Thyroid gland (tissue), 4 donors: Measurements from ENCODE around the gene CKS1B. TPM values are rescaled to one million over a fixed set of nuclear protein-coding genes. Genes with fewer than 3 reads are reported as not detected.

Experiments
- DNase-seq, 2 donors: peaks; one replicate each; pipeline ENCODE4 v3.0.0-alpha.2; 2019
- H3K27ac ChIP-seq, 3 donors: fragments of 200-600 bp; sonication (generic); 1 replicate in 2 of 3; 2 replicates in 1 of 3; pipeline ENCODE4 v1.5.1; 2016 to 2019; ENCODE audit warnings: mild to moderate bottlenecking in 1 of 3, moderate library complexity in 1 of 3
- H3K27me3 ChIP-seq: fragments of 200-600 bp; sonication (generic); one replicate; pipeline ENCODE4 v1.5.1; 2019
- H3K36me3 ChIP-seq, 2 donors: fragments of 200-600 bp; sonication (generic); one replicate each; pipeline ENCODE4 v1.5.1; 2016 to 2019
- H3K4me1 ChIP-seq, 2 donors: fragments of 200-600 bp; sonication (generic); one replicate each; pipeline ENCODE4 v1.5.1; 2017 to 2019
- H3K4me3 ChIP-seq, 3 donors: fragments of 200-600 bp; sonication (generic); replicated peaks in 1 of 3; 1 replicate in 2 of 3; 2 replicates in 1 of 3; pipeline ENCODE4 v1.5.1; 2016; ENCODE audit warnings: mild to moderate bottlenecking in 1 of 3
- H3K9me3 ChIP-seq: fragments of 200-600 bp; sonication (generic); one replicate; pipeline ENCODE4 v1.5.1; 2017
- CTCF ChIP-seq, 6 experiments: fragments of 200-600 bp in 3 of 6; fragments of 450-650 bp in 3 of 6; sonication (generic) in 3 of 6; IDR thresholded peaks; one replicate each; pipeline ENCODE4 v1.5.1; 2016 to 2019; ENCODE audit warnings: antibody characterized with exemption in 6 of 6, mild to moderate bottlenecking in 2 of 6, inconsistent platforms in 1 of 6, moderate library complexity in 1 of 6
- POLR2A ChIP-seq, 2 donors: fragments of 450-650 bp; IDR thresholded peaks; one replicate each; pipeline ENCODE4 v1.6.1; 2017; ENCODE audit warnings: antibody characterized with exemption in 2 of 2, mild to moderate bottlenecking in 2 of 2, moderate library complexity in 1 of 2
- WGBS, 2 donors: methylation state at CpG; one replicate each; pipeline ENCODE4 v1.1.5; 2017; 5-methylcytosine and 5-hydroxymethylcytosine counted together
- intact Hi-C: fragments of 100-400 bp; cut with DNase I; formaldehyde crosslinking; loops from one replicate; pipeline ENCODE4 v1.15.1; 2023
- microRNA-seq: library from miRNA; unstranded; fragments of <30 nt; microRNA quantifications from one replicate; pipeline ENCODE4, GENCODE V29; 2016
- small RNA-seq: library from RNA; depleted of rRNA; stranded (forward); fragments of <200 nt; gene quantifications from one replicate; pipeline ENCODE3, GENCODE V24; 2016
- total RNA-seq, 4 donors: library from RNA; depleted of rRNA; stranded (reverse); fragments of >200 nt; gene quantifications; one replicate each; pipeline ENCODE4 v1.2.3, GENCODE V29; 2016

CKS1B gene
- total RNA-seq, 4 donors from 2014 or later: 14.3 to 29.5 (median 22.6) TPM

GRCh38 chr1:155026154-155026553 is 51.7 kb downstream of the CKS1B start:
- no peak overlapping the region for H3K4me3 ChIP-seq
- 70 to 77% methylated on average over 7 to 9 of the region's 9 CpGs for WGBS, 2 donors
- DNase-seq: no peak
- no peak overlapping the region for H3K27ac ChIP-seq
- intact Hi-C loops: no loop called here
- no peaks in the 10 kb centered on the region for H3K9me3 ChIP-seq
- H3K4me1 ChIP-seq: peaks cover 6% of the 10 kb centered on the region in 2 donors
- TF ChIP-seq CTCF (IDR thresholded peaks at IDR 0.05) (no peak), POLR2A (IDR thresholded peaks at IDR 0.05) (no peak)
- H3K27me3 ChIP-seq: no peaks in the 10 kb centered on the region
- no peaks in the 10 kb centered on the region for H3K36me3 ChIP-seq

- WGBS, 2 donors: 90 to 93% methylated on average over 6 of the region's 6 CpGs
- intact Hi-C loops: no loop called here
- Histone ChIP-seq H3K4me1 (peaks cover 6% of the 10 kb centered on the region in 2 donors), H3K27ac (no peak overlapping the region), H3K27me3 (no peaks in the 10 kb centered on the region), H3K4me3 (no peak overlapping the region), H3K36me3 (no peaks in the 10 kb centered on the region), H3K9me3 (no peaks in the 10 kb centered on the region)
- no peak for DNase-seq
- TF ChIP-seq CTCF (IDR thresholded peaks at IDR 0.05): no peak
- TF ChIP-seq POLR2A (IDR thresholded peaks at IDR 0.05): no peak
These were observed 52.1 kb downstream of the CKS1B start for GRCh38 chr1:155026588-155026987.

Small RNAs within 50 kb of the gene (microRNA-seq; reads per million reads assigned to microRNA genes)
- gene MIR4258: not detected

Small RNAs within 50 kb of the gene (small RNA-seq; reads per million reads assigned to genes)
- gene MIR4258 (not detected), gene RF00017 (not detected)

Other genes starting within 250 kb of the CKS1B start
- 1 to 10 TPM; 3.5 to 5.6 (median 4.4) TPM for gene KCNN3, start 104.4 kb upstream of the CKS1B start, total RNA-seq
- gene PMVK, start 38.0 kb upstream of the CKS1B start, total RNA-seq: 10 to 100 TPM; 15.0 to 28.2 (median 21.2) TPM
- gene PBXIP1, start 18.6 kb upstream of the CKS1B start, total RNA-seq: 100 to 1,000 TPM; 139 to 205 (median 181) TPM
- gene PYGO2, start 12.9 kb upstream of the CKS1B start, total RNA-seq: 10 to 100 TPM; 28.6 to 48.3 (median 42.9) TPM
- gene SHC1, start 3.9 kb upstream of the CKS1B start, total RNA-seq: 100 to 1,000 TPM; 108 to 168 (median 123) TPM
- 10 to 100 TPM; 24.1 to 39.3 (median 31.1) TPM for gene FLAD1, start 8.7 kb downstream of the CKS1B start, total RNA-seq
- not detected for gene LENEP, start 18.9 kb downstream of the CKS1B start, total RNA-seq
- gene ZBTB7B, start 28.1 kb downstream of the CKS1B start, total RNA-seq: 10 to 100 TPM; 35.7 to 89.8 (median 47.3) TPM
- gene DCST2, start 59.1 kb downstream of the CKS1B start, total RNA-seq: 1 to 10 TPM in 1 of 4 donors, under 1 TPM in 2, not detected in 1; 0.33 to 4.2 (median 0.50) TPM
- under 1 TPM in 1 of 4 donors, not detected in 3; 0.24 TPM for gene DCST1, start 59.1 kb downstream of the CKS1B start, total RNA-seq
- gene ADAM15, start 76.6 kb downstream of the CKS1B start, total RNA-seq: 10 to 100 TPM; 51.3 to 75.5 (median 65.6) TPM
- gene EFNA4, start 89.1 kb downstream of the CKS1B start, total RNA-seq: 10 to 100 TPM in 2 of 4 donors, 1 to 10 TPM in 2; 7.5 to 13.1 (median 9.9) TPM
- 1 to 10 TPM; 1.2 to 2.9 (median 2.0) TPM for gene EFNA3, start 104.2 kb downstream of the CKS1B start, total RNA-seq
- 100 to 1,000 TPM in 1 of 4 donors, 10 to 100 TPM in 3; 56.1 to 129 (median 83.1) TPM for gene EFNA1, start 153.2 kb downstream of the CKS1B start, total RNA-seq
- gene SLC50A1, start 161.2 kb downstream of the CKS1B start, total RNA-seq: 10 to 100 TPM; 30.9 to 42.2 (median 32.7) TPM
- 100 to 1,000 TPM in 2 of 4 donors, 10 to 100 TPM in 2; 43.3 to 154 (median 94.8) TPM for gene DPM3, start 165.8 kb downstream of the CKS1B start, total RNA-seq
- 100 to 1,000 TPM in 3 of 4 donors, 10 to 100 TPM in 1; 79.8 to 263 (median 162) TPM for gene KRTCAP2, start 198.6 kb downstream of the CKS1B start, total RNA-seq
- gene TRIM46, start 199.2 kb downstream of the CKS1B start, total RNA-seq: under 1 TPM in 1 of 4 donors, not detected in 3; 0.45 TPM
- 10 to 100 TPM in 3 of 4 donors, 1 to 10 TPM in 1; 8.5 to 25.7 (median 18.2) TPM for gene THBS3, start 233.2 kb downstream of the CKS1B start, total RNA-seq
- gene MTX1, start 234.0 kb downstream of the CKS1B start, total RNA-seq: 10 to 100 TPM; 37.9 to 75.5 (median 52.1) TPM